ENCODE results near the gene SLC22A4. TPM values are rescaled to one million over a fixed set of nuclear protein-coding genes. Genes with fewer than 3 reads are reported as not detected.
A peak's percentile ranks its signal among the peaks of the same experiment; 100 is the strongest.

SLC22A4 gene
- total RNA-seq, 4 donors from 2014 or later = 0.11 to 0.79 (median 0.38) TPM; not detected in 1

- no peak for DNase-seq
- WGBS, 2 donors = 0 to 6% methylated on average over 8 to 11 of the region's 50 CpGs
- H3K36me3 ChIP-seq = no peaks in the 10 kb centered on the region
- H3K4me1 ChIP-seq = peaks cover 20 to 39% (median 23%) of the 10 kb centered on the region in 3 donors
- peak overlapping the region; percentile 83 to 96 (median 94) for H3K27ac ChIP-seq
- intact Hi-C loops (cut with DNase I) = no loop called here
- TF ChIP-seq CTCF (IDR thresholded peaks at IDR 0.05) = peak in 3 of 6 experiments; percentile 7 to 17 (median 15)
- peak in 1 of 4 donors; percentile 3 for TF ChIP-seq POLR2A (IDR thresholded peaks at IDR 0.05)
- H3K9me3 ChIP-seq = no peaks in the 10 kb centered on the region
- peak overlapping the region; percentile 55 to 79 (median 70) for H3K4me3 ChIP-seq
- H3K27me3 ChIP-seq = peaks cover 0 to 24% (median 0%) of the 10 kb centered on the region in 4 donors
These were observed 865 bp upstream of the SLC22A4 start for GRCh38 chr5:132293066-132293991.

- H3K9me3 ChIP-seq = no peaks in the 10 kb centered on the region
- H3K4me1 ChIP-seq = peaks cover 20 to 39% (median 23%) of the 10 kb centered on the region in 3 donors
- H3K36me3 ChIP-seq = no peaks in the 10 kb centered on the region
- TF ChIP-seq CTCF (IDR thresholded peaks at IDR 0.05) (no peak), POLR2A (IDR thresholded peaks at IDR 0.05) (peak in 1 of 4 donors; percentile 32)
- peak; percentile 15 for DNase-seq
- H3K27me3 ChIP-seq = peaks cover 0 to 24% (median 0%) of the 10 kb centered on the region in 4 donors
- H3K4me3 ChIP-seq = peak overlapping the region; percentile 55 to 79 (median 70)
- 0 to 30% methylated on average over 6 to 8 of the region's 50 CpGs for WGBS, 2 donors
- intact Hi-C loops (cut with DNase I) = no loop called here
- H3K27ac ChIP-seq = peak overlapping the region; percentile 83 to 96 (median 94)
These were observed 722 bp downstream of the SLC22A4 start for GRCh38 chr5:132294728-132295504.

GRCh38 chr5:132295505-132296411 is 1.6 kb downstream of the SLC22A4 start:
- peak overlapping the region in 2 of 4 donors; percentile 95 to 96 for H3K27ac ChIP-seq
- 77 to 79% methylated on average over 7 to 8 of the region's 8 CpGs for WGBS, 2 donors
- H3K27me3 ChIP-seq = peaks cover 0 to 24% (median 0%) of the 10 kb centered on the region in 4 donors
- peaks cover 20 to 39% (median 23%) of the 10 kb centered on the region in 3 donors for H3K4me1 ChIP-seq
- H3K4me3 ChIP-seq = peak overlapping the region in 2 of 4 donors; percentile 72 to 79
- no peaks in the 10 kb centered on the region for H3K36me3 ChIP-seq
- no peaks in the 10 kb centered on the region for H3K9me3 ChIP-seq
- DNase-seq = no peak
- intact Hi-C loops (cut with DNase I) = no loop called here
- TF ChIP-seq POLR2A (IDR thresholded peaks at IDR 0.05) (no peak), CTCF (IDR thresholded peaks at IDR 0.05) (no peak)

GRCh38 chr5:132296412-132297016 is 2.3 kb downstream of the SLC22A4 start:
- H3K9me3 ChIP-seq = no peaks in the 10 kb centered on the region
- DNase-seq = no peak
- H3K4me1 ChIP-seq = peaks cover 20 to 39% (median 23%) of the 10 kb centered on the region in 3 donors
- H3K27ac ChIP-seq = peak overlapping the region in 1 of 4 donors; percentile 96
- TF ChIP-seq CTCF (IDR thresholded peaks at IDR 0.05) (no peak), POLR2A (IDR thresholded peaks at IDR 0.05) (no peak)
- H3K36me3 ChIP-seq = no peaks in the 10 kb centered on the region
- WGBS, 2 donors = 69 to 80% methylated on average over 2 to 3 of the region's 8 CpGs
- H3K4me3 ChIP-seq = no peak overlapping the region
- peaks cover 0 to 24% (median 0%) of the 10 kb centered on the region in 4 donors for H3K27me3 ChIP-seq
- intact Hi-C loops (cut with DNase I) = no loop called here
